GM21526 (cell line): Measurements from ENCODE around the gene PARP6.
"Not testable (repeated sequence)": the region's sequence is repeated elsewhere in the genome, so short reads cannot be mapped to it uniquely, and the experiment has no call there.

Source experiments
- ATAC-seq: cut with Tn5 transposase; IDR thresholded peaks from one replicate; pipeline ENCODE4 v1.9.1; 2021; ENCODE audit warnings: moderate library complexity; ENCODE audit not compliant: unreplicated experiment, low FRiP score

PARP6 gene

DNA sequence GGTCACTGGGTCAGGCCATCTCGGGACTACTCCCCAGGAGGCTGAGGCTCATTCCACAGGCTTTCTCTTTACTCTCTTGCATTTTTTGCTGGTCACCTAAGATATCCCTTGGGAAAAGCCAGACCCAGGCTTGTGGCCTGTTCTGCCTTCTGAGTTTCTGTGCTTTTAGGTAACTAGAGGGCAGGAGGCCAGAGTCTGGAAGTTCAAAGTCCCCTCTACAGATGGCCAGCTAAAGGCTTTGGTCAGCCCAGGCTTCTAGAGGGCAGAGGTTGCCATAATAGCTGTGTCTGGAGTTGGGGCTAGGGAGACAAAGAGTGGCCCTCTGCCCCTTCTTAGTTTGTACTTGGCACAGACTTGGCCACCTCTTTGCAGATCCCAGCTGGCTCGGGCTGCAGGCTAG, 8.4 kb upstream of the PARP6 start:
- no peak for ATAC-seq

DNA sequence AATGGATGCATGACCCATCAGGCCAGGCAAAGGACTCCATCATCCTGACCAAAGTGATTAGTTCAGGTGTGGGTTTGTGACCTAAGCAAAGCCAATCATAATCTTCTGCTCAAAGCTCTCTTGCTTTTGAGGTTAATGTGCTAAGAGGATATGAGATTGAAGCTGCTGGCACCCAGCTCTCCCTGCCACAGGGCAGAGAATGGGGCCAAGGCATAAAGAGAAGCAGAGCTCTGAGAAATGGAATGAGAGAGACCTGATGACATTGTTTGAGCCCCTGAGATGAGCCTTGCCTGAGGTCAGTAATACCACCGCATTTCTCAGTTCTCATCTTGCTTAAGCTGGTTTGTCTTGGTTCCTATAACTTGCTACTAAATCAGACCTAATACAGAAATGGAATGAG, 6.4 kb upstream of the PARP6 start:
- ATAC-seq = no peak

DNA sequence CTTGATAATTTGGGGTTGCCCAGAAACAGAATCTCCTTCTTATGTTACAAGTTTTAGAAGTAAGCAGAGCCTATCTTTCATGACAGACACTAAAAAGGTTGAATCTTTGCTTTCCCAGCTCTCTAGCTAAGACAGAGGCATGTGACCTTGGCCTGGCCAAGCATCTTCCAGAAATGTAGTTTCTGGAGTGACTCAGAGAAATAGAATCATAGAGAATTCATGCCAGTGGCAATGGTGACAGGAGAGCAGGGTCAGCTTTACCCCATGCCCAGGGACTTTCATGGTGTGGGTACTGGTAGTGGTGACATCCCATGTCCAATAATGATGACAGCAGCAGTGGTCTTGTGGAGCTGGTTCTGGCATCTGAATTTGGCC, 4.0 kb upstream of the PARP6 start:
- ATAC-seq = no peak

DNA sequence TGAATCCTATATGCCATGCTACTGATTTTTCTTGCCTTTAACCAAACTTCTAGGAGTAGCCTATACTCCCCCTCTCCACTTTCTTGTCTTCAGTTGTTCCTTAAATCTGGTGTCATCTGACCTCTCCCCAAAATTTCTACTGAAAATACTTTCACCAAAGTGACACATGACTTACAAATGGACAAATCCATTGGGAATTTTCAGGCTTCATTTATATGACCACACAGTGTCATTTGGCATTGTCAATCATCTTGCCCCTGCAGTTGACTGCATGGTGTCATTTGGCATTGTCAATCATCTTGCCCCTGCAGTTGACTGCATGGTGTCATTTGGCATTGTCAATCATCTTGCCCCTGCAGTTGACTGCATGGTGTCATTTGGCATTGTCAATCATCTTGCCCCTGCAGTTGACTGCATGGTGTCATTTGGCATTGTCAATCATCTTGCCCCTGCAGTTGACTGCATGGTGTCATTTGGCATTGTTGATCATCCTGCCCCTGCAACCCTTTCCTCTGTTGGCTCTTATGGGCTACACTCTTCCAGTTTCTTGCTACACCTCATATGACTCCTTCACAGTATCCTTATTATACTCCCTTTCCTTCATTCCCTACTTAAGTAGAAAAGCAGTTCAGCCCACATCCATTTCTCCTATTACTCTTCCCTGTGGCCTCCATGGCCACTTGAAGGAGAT, 3.4 kb upstream of the PARP6 start:
- not testable (repeated sequence) for ATAC-seq

DNA sequence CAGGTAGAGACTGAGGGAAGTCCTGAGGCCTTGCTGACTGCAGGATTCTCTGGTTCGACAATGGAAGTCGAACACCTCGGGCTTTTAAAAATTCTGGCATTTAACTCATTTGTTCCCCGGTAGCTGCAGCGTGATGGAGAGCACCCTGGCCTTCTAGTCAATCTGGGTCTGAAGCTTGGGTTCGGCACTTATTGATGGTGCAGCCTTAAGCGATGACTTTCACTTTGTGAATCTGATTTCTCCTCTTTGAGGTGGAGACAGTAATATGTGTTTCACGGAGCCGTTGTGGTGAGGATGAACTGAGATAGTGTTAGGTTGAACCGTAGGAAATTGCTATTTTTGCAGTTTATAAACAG, 621 bp upstream of the PARP6 start:
- no peak for ATAC-seq

DNA sequence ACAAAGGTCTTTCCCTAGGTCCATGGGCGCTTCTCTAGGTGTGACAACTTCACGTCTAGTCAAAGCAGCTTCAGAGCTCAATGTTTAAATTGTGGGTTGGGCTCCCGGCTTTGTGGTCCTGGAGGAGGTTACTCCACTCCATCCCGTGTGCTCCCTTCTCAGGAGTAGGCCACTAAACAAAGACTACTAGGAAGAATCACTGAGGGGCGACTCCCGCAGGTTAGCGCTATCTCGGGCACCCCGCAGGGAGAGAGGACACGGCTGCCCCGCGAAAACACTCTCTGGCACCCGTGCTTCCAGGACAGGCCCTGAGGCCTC, 500 bp downstream of the PARP6 start:
- no peak for ATAC-seq

DNA sequence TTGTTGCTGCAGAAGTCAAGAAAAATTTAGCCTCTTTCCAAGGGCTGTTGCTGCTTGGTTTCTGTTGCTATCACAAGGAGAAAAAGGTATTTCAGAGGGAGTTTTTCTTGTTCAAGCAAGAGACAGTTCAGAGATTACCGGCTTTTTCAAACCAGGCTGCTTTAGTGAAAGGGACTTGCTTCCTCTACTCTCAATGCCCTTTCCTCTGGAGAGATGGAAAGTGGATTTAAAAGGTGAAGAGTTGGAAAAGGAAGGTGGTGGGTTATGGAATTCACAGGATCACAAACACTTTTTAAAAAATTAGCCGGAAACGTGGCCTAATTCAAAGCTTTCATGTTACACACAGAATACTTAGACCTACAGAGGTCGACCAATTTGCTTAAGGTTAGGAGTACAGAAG, 1.1 kb downstream of the PARP6 start:
- no peak for ATAC-seq

DNA sequence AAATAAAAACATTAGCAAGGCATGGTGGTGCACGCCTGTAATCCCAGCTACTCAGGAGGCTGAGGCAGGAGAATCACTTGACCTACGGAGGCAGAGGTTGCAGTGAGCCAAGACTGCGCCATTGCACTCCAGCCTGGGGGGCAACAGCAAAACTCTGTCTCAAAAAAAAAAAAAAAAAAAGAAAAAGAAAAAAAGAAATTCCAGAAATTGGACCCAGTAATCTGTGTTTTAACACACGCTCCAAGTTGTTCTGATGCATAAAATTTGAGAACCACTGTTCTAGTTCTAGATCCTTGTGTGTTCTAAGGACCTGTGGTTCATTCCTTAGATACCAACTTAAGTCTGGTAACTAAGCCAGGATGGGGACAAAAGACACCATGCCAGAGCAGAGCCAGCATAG, 2.6 kb downstream of the PARP6 start:
- no peak for ATAC-seq

DNA sequence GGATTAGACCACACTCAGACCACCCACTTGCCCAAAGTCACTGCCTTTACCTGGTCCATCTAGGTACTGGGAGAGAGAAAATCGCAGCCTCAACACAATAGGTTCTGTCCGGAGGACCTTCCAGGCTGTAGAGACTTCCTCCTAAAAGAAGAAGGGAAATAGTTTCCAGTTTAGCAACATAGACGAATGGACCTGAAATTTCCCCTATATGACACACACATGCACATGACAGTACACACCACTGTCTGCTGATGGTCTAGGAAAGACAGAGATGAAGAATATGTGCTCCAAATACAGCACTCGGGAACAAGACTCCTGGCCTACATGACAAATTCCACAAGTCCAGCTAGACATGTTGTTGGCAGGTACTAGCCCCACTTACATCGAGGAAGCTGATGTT, 7.3 kb downstream of the PARP6 start:
- ATAC-seq = no peak

DNA sequence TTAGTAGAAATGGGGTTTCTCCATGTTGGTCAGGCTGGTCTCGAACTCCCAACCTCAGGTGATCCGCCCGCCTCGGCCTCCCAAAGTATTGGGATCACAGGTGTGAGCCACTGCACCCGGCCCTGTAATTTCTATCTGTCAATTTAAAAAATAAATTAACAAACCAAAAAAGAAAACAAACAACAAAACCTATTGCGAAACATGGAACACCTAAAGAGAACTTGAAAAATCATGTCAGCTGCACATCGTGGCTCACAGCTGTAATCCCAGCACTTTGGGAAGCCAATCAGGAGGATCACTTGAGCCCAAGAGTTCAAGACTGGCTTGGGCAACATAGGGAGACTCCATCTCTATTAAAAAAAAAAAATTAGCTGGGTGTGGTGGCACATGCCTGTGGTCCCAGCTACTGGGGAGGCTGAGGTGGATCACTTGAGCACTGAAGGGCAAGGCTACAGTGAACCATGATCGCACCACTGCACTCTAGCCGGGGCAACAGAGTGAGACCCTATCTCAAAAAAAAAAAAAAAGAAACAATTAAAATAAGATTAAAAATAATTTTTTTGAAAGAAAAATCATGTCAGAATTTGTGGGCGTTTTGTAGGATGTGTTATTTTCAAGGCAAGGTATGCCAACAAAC, 19.6 kb downstream of the PARP6 start:
- no peak for ATAC-seq

DNA sequence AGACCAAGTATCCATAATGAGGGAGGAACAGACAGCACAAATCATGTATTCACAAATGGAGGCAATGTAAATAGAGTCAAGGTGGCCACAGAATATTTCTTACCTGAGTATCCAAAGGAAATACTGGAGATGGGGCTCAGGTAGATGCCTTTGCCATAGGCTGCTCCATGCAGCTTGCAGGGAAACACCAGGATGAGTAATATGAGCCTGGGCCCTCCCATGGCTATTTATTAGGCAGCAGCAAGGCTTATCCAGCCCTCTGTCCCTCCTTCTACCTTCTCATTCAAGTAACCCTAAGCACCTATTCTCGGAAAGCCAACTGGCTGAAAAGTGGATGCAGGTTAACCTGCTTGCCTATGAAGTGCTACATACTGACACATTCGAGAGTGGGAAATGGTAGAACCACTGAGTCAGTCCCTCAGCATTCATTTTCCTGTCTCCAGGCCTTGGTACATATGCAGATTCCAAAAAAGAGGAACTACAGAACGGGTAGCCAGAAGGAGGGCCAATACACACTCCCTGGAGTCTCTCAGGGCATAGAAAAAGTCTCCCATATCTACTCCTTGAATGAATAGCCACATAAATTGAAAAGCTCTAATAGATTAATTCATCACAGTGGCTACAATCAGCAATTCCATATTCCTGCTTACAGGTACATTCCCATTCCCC, 23.1 kb downstream of the PARP6 start:
- no peak for ATAC-seq

DNA sequence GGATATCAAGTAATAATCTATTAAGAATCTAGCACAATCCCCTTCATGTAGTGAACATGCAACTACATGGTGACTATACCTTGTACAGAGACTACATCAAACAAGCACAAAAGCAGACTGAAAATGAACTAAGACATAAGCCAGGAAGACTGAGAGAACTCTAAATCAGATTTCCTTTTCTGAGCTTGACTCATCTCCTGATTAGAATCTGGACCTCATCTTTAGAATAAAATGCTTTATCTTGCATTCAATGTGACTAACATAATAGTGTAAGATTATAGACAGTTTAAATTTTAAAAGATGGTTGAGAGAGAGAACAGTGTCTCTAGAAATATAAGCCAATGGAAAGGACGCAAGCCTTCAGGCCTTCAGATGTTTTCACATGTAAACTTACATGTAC, 23.8 kb downstream of the PARP6 start:
- ATAC-seq = no peak

DNA sequence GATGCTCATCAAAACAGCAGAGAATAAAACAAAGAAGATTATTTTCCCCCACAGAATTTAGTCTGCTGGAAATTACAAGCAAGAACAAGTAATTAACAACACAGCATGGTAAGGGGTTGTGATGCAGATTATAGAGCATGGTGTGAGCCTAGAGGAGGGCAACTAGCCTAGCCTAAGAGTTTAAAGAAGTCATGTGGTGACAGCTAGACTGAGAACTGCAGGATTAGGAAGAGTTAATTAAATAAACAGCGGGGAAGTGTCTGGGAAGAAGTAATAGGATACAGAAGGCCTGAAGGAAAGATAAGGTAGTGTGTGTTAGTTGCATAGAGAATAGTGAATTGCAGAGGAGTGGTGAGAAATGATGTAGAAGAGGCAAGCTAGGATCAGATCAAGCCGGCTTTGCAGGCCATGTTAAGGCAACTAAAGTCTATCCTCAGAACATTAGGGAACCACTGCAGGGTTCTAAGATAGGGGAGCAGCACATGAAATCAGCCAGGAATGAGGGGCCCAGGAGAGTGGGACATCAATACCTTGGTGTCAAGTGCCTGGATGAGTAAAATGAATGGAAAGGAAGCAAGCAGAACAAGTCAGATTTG, 29.5 kb downstream of the PARP6 start:
- no peak for ATAC-seq

DNA sequence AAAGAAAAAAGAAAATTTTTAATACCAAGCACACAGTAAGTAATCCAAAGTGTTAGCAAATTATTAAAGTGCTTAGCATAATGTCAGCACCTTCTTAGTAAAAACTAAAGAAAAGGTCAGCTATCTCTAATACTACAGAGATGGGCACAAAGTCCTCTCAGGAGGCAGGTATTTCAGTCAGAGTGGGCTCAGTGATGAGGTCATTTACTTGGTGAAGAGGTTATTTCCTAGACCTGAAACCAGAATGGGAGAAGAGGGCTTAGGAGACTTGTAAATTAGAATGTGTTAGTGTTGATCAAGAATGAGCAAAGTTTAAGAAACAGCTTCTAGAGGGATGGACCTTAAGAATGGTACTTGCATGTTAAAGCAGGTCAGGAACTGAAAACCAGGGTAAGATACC, 32.7 kb downstream of the PARP6 start:
- ATAC-seq = no peak

DNA sequence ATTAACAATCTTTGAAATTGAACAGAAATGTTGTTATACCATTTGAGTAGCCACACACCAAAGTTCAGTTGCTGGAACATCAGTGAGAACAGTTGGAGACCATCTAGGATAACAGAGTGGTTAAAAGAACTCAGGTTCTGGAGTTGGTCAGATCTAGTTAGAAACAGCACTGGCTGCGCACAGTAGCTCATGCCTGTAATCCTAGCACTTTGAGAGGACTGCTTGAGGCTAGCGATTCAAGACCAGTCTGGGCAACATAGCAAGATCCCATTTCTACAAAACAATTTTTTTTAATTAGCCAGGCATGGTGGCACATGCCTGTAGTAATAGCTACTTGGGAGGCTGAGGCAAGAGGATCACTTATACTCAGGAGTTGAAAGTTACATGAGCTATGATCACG, 33.8 kb downstream of the PARP6 start:
- ATAC-seq = no peak

DNA sequence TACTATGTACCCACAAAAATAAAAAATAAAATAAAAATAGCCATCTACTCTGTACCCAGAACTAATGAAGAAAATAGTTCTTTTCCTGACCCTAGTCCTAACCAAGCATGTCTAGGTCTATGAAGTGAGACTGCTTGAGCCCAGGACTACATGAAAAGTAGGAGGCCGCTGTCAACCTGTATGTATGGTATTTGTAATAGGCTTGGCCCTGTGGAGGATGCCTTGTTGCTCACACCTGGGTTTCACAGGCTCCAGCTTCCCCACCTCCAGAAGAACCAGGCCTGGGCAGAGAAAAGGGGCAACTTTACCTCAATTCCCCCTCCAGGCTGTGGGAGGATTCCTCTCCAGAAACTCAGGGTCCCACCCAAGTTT, 34.5 kb downstream of the PARP6 start:
- no peak for ATAC-seq

DNA sequence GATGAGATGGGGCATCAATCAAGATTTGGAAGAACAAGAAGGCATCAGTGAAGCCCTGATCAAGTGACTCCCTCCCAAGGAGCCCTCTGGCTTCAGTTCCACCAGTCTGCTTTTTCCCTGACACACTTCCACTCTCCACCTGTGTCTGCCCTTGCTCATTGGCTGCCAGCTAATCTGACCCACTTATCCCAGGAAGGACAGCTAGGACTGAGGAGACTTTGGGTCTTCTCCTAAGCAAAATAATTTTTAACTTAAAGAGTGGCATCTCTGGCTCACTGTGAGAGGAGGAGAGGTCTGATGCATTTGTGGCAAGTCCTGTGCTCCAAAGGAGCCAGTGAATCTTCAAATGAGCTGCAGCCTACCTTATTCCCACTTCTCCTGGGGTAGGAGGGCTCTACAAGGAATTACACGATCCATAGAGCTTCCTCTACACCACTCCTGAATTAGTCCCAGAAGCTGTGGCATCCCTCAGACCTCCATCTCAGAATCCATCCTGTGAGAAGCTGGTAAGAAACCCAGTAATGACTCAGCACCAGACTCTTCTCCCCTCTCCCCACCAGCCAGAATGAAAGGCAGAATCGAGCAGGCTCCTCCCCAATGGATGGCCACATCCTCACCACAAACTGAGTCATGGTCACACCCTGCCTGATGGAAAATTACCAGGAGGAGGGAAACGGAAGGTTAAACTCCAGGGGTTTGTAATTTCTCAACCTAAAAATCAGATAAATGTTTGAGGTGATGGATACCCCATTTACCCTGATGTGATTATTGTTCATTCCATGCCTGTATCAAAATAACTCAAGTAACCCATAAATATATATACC, 35.1 kb downstream of the PARP6 start:
- peak; percentile 49 for ATAC-seq

DNA sequence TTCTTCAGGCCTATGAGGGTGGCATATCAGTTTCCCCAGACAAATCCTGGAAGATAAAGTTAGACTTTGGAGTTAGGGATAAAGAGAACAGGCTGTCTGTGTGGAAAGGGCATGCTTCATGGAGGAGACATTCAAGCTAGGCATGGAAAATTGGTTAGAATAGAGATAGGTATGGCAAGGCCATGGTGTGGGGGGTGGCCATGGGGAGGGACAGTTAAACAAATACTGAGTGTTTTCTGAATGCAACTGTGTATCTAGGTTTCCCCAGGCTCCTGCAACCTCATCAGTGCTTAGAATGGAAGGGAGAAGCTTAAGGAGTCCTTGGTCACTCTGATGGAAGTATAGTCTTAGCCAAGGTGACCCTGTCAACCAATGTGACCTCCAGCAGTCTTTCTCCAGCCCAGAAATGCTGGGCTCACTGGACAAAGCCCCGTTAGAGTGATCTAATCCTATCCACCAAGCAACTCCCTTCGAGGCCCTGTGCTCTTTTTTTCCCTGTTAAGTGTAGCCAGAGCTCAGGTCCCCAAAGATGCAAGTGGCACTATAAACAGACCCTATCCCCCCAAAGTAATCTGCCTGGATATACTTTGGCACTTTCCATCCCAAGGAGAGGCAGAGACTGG, 35.9 kb downstream of the PARP6 start:
- no peak for ATAC-seq

DNA sequence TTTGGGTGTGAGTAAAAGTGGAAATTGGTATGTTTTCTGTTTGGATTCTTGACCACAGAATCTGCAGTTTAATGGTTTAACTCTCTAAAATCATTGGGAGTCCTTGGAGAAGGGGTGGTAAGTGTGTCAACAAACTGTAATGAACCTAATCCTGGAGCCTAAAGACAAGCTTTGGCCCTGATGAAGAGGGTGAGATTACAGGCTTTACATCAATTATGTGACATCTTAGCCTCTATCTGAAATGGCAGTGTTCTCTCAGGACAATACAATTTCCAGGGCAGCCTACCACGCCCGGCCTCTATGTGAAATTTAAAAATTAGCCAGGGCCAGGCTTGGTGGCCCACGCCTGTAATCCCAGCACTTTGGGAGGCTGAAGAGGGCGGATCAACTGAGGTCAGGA, 37.1 kb downstream of the PARP6 start:
- no peak for ATAC-seq

DNA sequence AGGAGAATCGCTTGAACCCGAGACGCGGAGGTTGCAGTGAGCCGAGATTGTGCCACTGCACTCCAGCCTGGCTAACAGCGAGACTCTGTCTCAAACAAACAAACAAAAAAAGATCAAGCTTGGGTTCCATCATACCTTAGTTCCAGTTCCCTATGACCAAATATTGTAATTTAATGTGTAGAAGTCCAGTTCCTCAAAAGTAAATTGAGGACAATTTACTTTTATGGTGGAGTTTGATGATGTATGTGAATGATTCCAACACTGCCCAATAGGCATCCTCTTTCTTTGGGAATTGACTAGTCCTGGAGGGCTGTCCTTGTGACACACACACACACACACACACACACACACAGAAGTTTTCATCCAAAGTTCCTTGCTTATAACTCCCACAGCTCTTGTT, 38.6 kb downstream of the PARP6 start:
- ATAC-seq = no peak
